Neural progenitor cell (in vitro differentiated cells): ENCODE results near the gene PCDHGB4. TPM values are rescaled to one million over a fixed set of nuclear protein-coding genes. Genes with fewer than 3 reads are reported as not detected.
"Not testable (repeated sequence)": the region's sequence is repeated elsewhere in the genome, so short reads cannot be mapped to it uniquely, and the experiment has no call there.

Source experiments
- DNase-seq: peaks from one replicate; pipeline ENCODE4 v3.0.0-alpha.2; 2016; ENCODE audit warnings: low spot score
- H2AFZ ChIP-seq: fragments of 200-600 bp; sonication (generic); replicated peaks from 2 replicates; pipeline ENCODE4 v1.6.1; 2016; ENCODE audit warnings: antibody characterized with exemption
- H3F3A ChIP-seq: fragments of 200-600 bp; sonication (generic); 2 replicates; pipeline ENCODE4 v1.6.1; 2016; ENCODE audit warnings: antibody characterized with exemption, low read depth
- H3K27ac ChIP-seq: fragments of 200-600 bp; sonication (generic); 2 replicates; pipeline ENCODE4 v1.5.1; 2016; ENCODE audit warnings: mild to moderate bottlenecking
- H3K27me3 ChIP-seq: fragments of 200-600 bp; sonication (generic); 2 replicates; pipeline ENCODE4 v1.6.1; 2016; ENCODE audit warnings: mild to moderate bottlenecking, moderate library complexity
- H3K36me3 ChIP-seq: fragments of 200-600 bp; sonication (generic); 2 replicates; pipeline ENCODE4 v1.5.1; 2016
- H3K4me1 ChIP-seq: fragments of 200-600 bp; sonication (generic); 2 replicates; pipeline ENCODE4 v1.6.1; 2016; ENCODE audit warnings: mixed run types
- H3K4me2 ChIP-seq: fragments of 200-600 bp; sonication (generic); 2 replicates; pipeline ENCODE4 v1.6.1; 2016
- H3K4me3 ChIP-seq: fragments of 200-600 bp; sonication (generic); 2 replicates; pipeline ENCODE4 v1.5.1; 2016
- H3K79me2 ChIP-seq: fragments of 200-600 bp; sonication (generic); 2 replicates; pipeline ENCODE4 v1.6.1; 2016; ENCODE audit warnings: low read depth
- H3K9ac ChIP-seq: fragments of 200-600 bp; sonication (generic); 2 replicates; pipeline ENCODE4 v1.6.1; 2016
- H3K9me3 ChIP-seq: fragments of 200-600 bp; sonication (generic); 2 replicates; pipeline ENCODE4 v1.5.1; 2016; ENCODE audit warnings: low read depth
- H4K20me1 ChIP-seq: fragments of 200-600 bp; sonication (generic); 2 replicates; pipeline ENCODE4 v1.6.1; 2016; ENCODE audit warnings: low read depth
- H3K27ac Mint-ChIP-seq: 3 replicates; pipeline ENCODE4 v1.8.0; 2021; ENCODE audit warnings: mixed read lengths
- H3K27me3 Mint-ChIP-seq: 2 replicates; pipeline ENCODE4 v1.8.0; 2022; ENCODE audit warnings: low read depth, mild to moderate bottlenecking, inconsistent platforms, moderate library complexity, mixed read lengths; ENCODE audit not compliant: insufficient read depth
- H3K36me3 Mint-ChIP-seq: 3 replicates; pipeline ENCODE4 v1.8.0; 2021; ENCODE audit warnings: mixed read lengths
- H3K4me1 Mint-ChIP-seq: 3 replicates; pipeline ENCODE4 v1.8.0; 2021; ENCODE audit warnings: mixed read lengths
- H3K4me3 Mint-ChIP-seq: 3 replicates; pipeline ENCODE4 v1.8.0; 2021; ENCODE audit warnings: mild to moderate bottlenecking, moderate library complexity, mixed read lengths
- H3K9me3 Mint-ChIP-seq: 3 replicates; pipeline ENCODE4 v1.8.0; 2020; ENCODE audit warnings: mixed read lengths
- CTCF ChIP-seq: fragments of 200-600 bp; sonication (generic); IDR thresholded peaks from 2 replicates; pipeline ENCODE4 v1.5.1; 2017; ENCODE audit warnings: antibody characterized with exemption, mild to moderate bottlenecking
- EZH2 ChIP-seq: fragments of 200-600 bp; sonication (generic); IDR thresholded peaks from 2 replicates; pipeline ENCODE4 v1.6.1; 2017; ENCODE audit warnings: antibody characterized with exemption, mild to moderate bottlenecking, moderate library complexity
- EZH2phosphoT487 ChIP-seq: fragments of 200-600 bp; sonication (generic); IDR thresholded peaks from 2 replicates; pipeline ENCODE4 v1.6.1; 2017; ENCODE audit warnings: antibody characterized with exemption
- total RNA-seq: library from RNA; depleted of rRNA; stranded (reverse); fragments of >200 nt; gene quantifications from 2 replicates; pipeline ENCODE4 v1.2.3, GENCODE V29; 2015; ENCODE audit warnings: low replicate concordance

Gene PCDHGB4
- total RNA-seq, 1 donor from 2014 or later, result 10.4 TPM

GRCh38 chr5:141430332-141431113 is 43.0 kb downstream of the PCDHGB4 start, which contains the start of gene PCDHGA12:
Gene PCDHGA12 (plus strand): TSS chr5:141430507. CDS start chr5:141430760, 253 bp downstream.
- no peak for DNase-seq
- Histone ChIP-seq H4K20me1 (no peaks in the 10 kb centered on the region), H3F3A (peaks cover 17% of the 10 kb centered on the region), H3K9ac (no peak within 1 kb of the TSS), H3K4me2 (no peak within 1 kb of the TSS), H3K4me1 (no peaks in the 10 kb centered on the region), H3K27me3 (no peaks in the 10 kb centered on the region), H3K4me3 (no peak within 1 kb of the TSS), H3K79me2 (no peaks in the 10 kb centered on the region), H3K36me3 (peaks cover 30% of the 10 kb centered on the region), H3K27ac (no peak within 1 kb of the TSS), H2AFZ (no peak within 1 kb of the TSS), H3K9me3 (peaks cover 40% of the 10 kb centered on the region)
- peaks cover 69% of the 10 kb centered on the region for H3K36me3 Mint-ChIP-seq
- no peak within 1 kb of the TSS for H3K4me3 Mint-ChIP-seq
- no peak for TF ChIP-seq EZH2
- TF ChIP-seq EZH2phosphoT487, result no peak
- TF ChIP-seq CTCF, result no peak
- peaks cover 82% of the 10 kb centered on the region for H3K9me3 Mint-ChIP-seq
- no peak within 1 kb of the TSS for H3K27ac Mint-ChIP-seq
- peaks cover 17% of the 10 kb centered on the region for H3K27me3 Mint-ChIP-seq
- no peaks in the 10 kb centered on the region for H3K4me1 Mint-ChIP-seq

- H3K27me3 ChIP-seq, result no peaks in the 10 kb centered on the region
- H3F3A ChIP-seq, result peaks cover 17% of the 10 kb centered on the region
- no peak for TF ChIP-seq EZH2phosphoT487
- TF ChIP-seq CTCF, result no peak
- TF ChIP-seq EZH2, result no peak
- H3K36me3 ChIP-seq, result peaks cover 23% of the 10 kb centered on the region
- peaks cover 76% of the 10 kb centered on the region for H3K9me3 Mint-ChIP-seq
- peaks cover 34% of the 10 kb centered on the region for H3K9me3 ChIP-seq
- no peak overlapping the region for H3K27ac Mint-ChIP-seq
- peaks cover 63% of the 10 kb centered on the region for H3K36me3 Mint-ChIP-seq
- H3K4me3 Mint-ChIP-seq, result no peak overlapping the region
- H3K27me3 Mint-ChIP-seq, result peaks cover 17% of the 10 kb centered on the region
- H3K9ac ChIP-seq, result no peak overlapping the region
- H3K4me1 Mint-ChIP-seq, result no peaks in the 10 kb centered on the region
- no peaks in the 10 kb centered on the region for H4K20me1 ChIP-seq
- H3K4me2 ChIP-seq, result no peak overlapping the region
- H3K27ac ChIP-seq, result no peak overlapping the region
- no peak overlapping the region for H3K4me3 ChIP-seq
- no peaks in the 10 kb centered on the region for H3K79me2 ChIP-seq
- DNase-seq, result no peak
- no peaks in the 10 kb centered on the region for H3K4me1 ChIP-seq
- H2AFZ ChIP-seq, result no peak overlapping the region
Observed at GRCh38 chr5:141431286-141431685, 43.8 kb downstream of the PCDHGB4 start.

GRCh38 chr5:141432308-141432707 is 44.8 kb downstream of the PCDHGB4 start:
- H4K20me1 ChIP-seq, H3K4me1 ChIP-seq, H3K9ac ChIP-seq, H3K27ac ChIP-seq, DNase-seq, H3K4me1 Mint-ChIP-seq, H3K27me3 ChIP-seq, H3K27ac Mint-ChIP-seq, H3K4me2 ChIP-seq, H3K79me2 ChIP-seq, H2AFZ ChIP-seq, H3K4me3 Mint-ChIP-seq, H3K4me3 ChIP-seq: not testable (repeated sequence)
- H3K27me3 Mint-ChIP-seq, result peaks cover 17% of the 10 kb centered on the region
- peaks cover 59% of the 10 kb centered on the region for H3K36me3 Mint-ChIP-seq
- H3K9me3 Mint-ChIP-seq, result peaks cover 75% of the 10 kb centered on the region
- H3F3A ChIP-seq, result peaks cover 17% of the 10 kb centered on the region
- peaks cover 29% of the 10 kb centered on the region for H3K9me3 ChIP-seq
- peaks cover 20% of the 10 kb centered on the region for H3K36me3 ChIP-seq

- Histone ChIP-seq H3F3A (peaks cover 17% of the 10 kb centered on the region), H3K9me3 (peaks cover 29% of the 10 kb centered on the region), H3K36me3 (peaks cover 20% of the 10 kb centered on the region)
- peaks cover 75% of the 10 kb centered on the region for H3K9me3 Mint-ChIP-seq
- H2AFZ ChIP-seq, H3K4me1 Mint-ChIP-seq, H4K20me1 ChIP-seq, H3K27ac Mint-ChIP-seq, H3K4me1 ChIP-seq, H3K79me2 ChIP-seq, H3K27ac ChIP-seq, H3K9ac ChIP-seq, DNase-seq, H3K4me2 ChIP-seq, H3K4me3 Mint-ChIP-seq, H3K4me3 ChIP-seq, H3K27me3 ChIP-seq: not testable (repeated sequence)
- H3K36me3 Mint-ChIP-seq, result peaks cover 56% of the 10 kb centered on the region
- H3K27me3 Mint-ChIP-seq, result peaks cover 17% of the 10 kb centered on the region
Observed at GRCh38 chr5:141432726-141433125, 45.2 kb downstream of the PCDHGB4 start.
